Uterus (tissue), 4 donors: Measurements from ENCODE around the gene FER1L5. TPM values are rescaled to one million over a fixed set of nuclear protein-coding genes. Genes with fewer than 3 reads are reported as not detected.

Experiments
- DNase-seq, 2 donors: peaks; one replicate each; pipeline ENCODE4 v3.0.0-alpha.2; 2019 to 2020
- H3K27ac ChIP-seq, 2 donors: fragments of 200-600 bp; sonication (generic); 1 replicate in 1 of 2; 2 replicates in 1 of 2; pipeline ENCODE4 v1.5.1; 2016 to 2018
- H3K27me3 ChIP-seq, 2 donors: fragments of 200-600 bp; sonication (generic); one replicate each; pipeline ENCODE4 v1.5.1; 2018 to 2019; ENCODE audit warnings: control low read depth in 1 of 2
- H3K36me3 ChIP-seq, 2 donors: fragments of 200-600 bp; sonication (generic); one replicate each; pipeline ENCODE4 v1.5.1; 2019; ENCODE audit warnings: control low read depth in 1 of 2
- H3K4me1 ChIP-seq, 2 donors: fragments of 200-600 bp; sonication (generic); one replicate each; pipeline ENCODE4 v1.5.1; 2018 to 2019; ENCODE audit warnings: control low read depth in 1 of 2
- H3K4me3 ChIP-seq, 2 donors: fragments of 200-600 bp; sonication (generic); 1 replicate in 1 of 2; 2 replicates in 1 of 2; pipeline ENCODE4 v1.5.1; 2018 to 2019; ENCODE audit warnings: mild to moderate bottlenecking in 1 of 2
- H3K9me3 ChIP-seq, 2 donors: fragments of 200-600 bp; sonication (generic); one replicate each; pipeline ENCODE4 v1.5.1; 2019; ENCODE audit warnings: control low read depth in 1 of 2
- CTCF ChIP-seq, 4 experiments: fragments of 200-600 bp in 2 of 4; fragments of 450-650 bp in 2 of 4; sonication (generic) in 2 of 4; IDR thresholded peaks; one replicate each; pipeline ENCODE4 v1.5.1; 2016 to 2019; ENCODE audit warnings: antibody characterized with exemption in 4 of 4, mild to moderate bottlenecking in 2 of 4, moderate library complexity in 1 of 4
- POLR2A ChIP-seq, 2 donors: fragments of 450-650 bp; IDR thresholded peaks; one replicate each; pipeline ENCODE4 v1.6.1; 2016; ENCODE audit warnings: antibody characterized with exemption in 2 of 2, mild to moderate bottlenecking in 1 of 2, moderate library complexity in 1 of 2
- intact Hi-C: fragments of 100-400 bp; cut with DNase I; formaldehyde crosslinking; loops from one replicate; pipeline ENCODE4 v1.15.1; 2023; ENCODE audit warnings: low total_unique reads
- total RNA-seq, 4 donors: library from RNA; depleted of rRNA in 3 of 4; stranded (reverse); fragments of >200 nt in 3 of 4; gene quantifications; one replicate each; pipeline versions ENCODE4 v1.1.0 to v1.2.4, GENCODE V29; 2014 to 2023
- donor health status: DM: yes; HTN: yes; CAD: no.

Gene FER1L5
- total RNA-seq, 4 donors from 2014 or later = 0.40 to 1.6 TPM; not detected in 2

GRCh38 chr2:96680561-96681141 is 38.1 kb downstream of the FER1L5 start:
- Histone ChIP-seq H3K36me3 (no peaks in the 10 kb centered on the region), H3K9me3 (no peaks in the 10 kb centered on the region), H3K4me3 (no peak overlapping the region), H3K4me1 (no peaks in the 10 kb centered on the region), H3K27ac (no peak overlapping the region), H3K27me3 (no peaks in the 10 kb centered on the region)
- intact Hi-C loops = no loop called here
- TF ChIP-seq POLR2A (IDR thresholded peaks at IDR 0.05) (no peak), CTCF (IDR thresholded peaks at IDR 0.05) (no peak)
- no peak for DNase-seq

- Histone ChIP-seq H3K9me3 (no peaks in the 10 kb centered on the region), H3K4me3 (no peak overlapping the region), H3K27me3 (no peaks in the 10 kb centered on the region), H3K27ac (no peak overlapping the region), H3K4me1 (no peaks in the 10 kb centered on the region), H3K36me3 (no peaks in the 10 kb centered on the region)
- intact Hi-C loops = no loop called here
- DNase-seq = no peak
- TF ChIP-seq POLR2A (IDR thresholded peaks at IDR 0.05) (no peak), CTCF (IDR thresholded peaks at IDR 0.05) (no peak)
Observed at GRCh38 chr2:96681540-96681939, 39.0 kb downstream of the FER1L5 start.

- no peak for DNase-seq
- TF ChIP-seq POLR2A (IDR thresholded peaks at IDR 0.05) = no peak
- TF ChIP-seq CTCF (IDR thresholded peaks at IDR 0.05) = no peak
- no peak overlapping the region for H3K27ac ChIP-seq
- no peak overlapping the region for H3K4me3 ChIP-seq
- no peaks in the 10 kb centered on the region for H3K36me3 ChIP-seq
- no peaks in the 10 kb centered on the region for H3K4me1 ChIP-seq
- intact Hi-C loops = no loop called here
- no peaks in the 10 kb centered on the region for H3K9me3 ChIP-seq
- H3K27me3 ChIP-seq = no peaks in the 10 kb centered on the region
Observed at GRCh38 chr2:96683307-96683706, 40.7 kb downstream of the FER1L5 start.

GRCh38 chr2:96683972-96684820 is 41.6 kb downstream of the FER1L5 start:
- no peak overlapping the region for H3K27ac ChIP-seq
- no peaks in the 10 kb centered on the region for H3K4me1 ChIP-seq
- DNase-seq = no peak
- H3K27me3 ChIP-seq = no peaks in the 10 kb centered on the region
- no peak overlapping the region for H3K4me3 ChIP-seq
- H3K9me3 ChIP-seq = no peaks in the 10 kb centered on the region
- no peaks in the 10 kb centered on the region for H3K36me3 ChIP-seq
- TF ChIP-seq CTCF (IDR thresholded peaks at IDR 0.05) (no peak), POLR2A (IDR thresholded peaks at IDR 0.05) (no peak)
- intact Hi-C loops = no loop called here

- TF ChIP-seq POLR2A (IDR thresholded peaks at IDR 0.05) = no peak
- TF ChIP-seq CTCF (IDR thresholded peaks at IDR 0.05) = no peak
- Histone ChIP-seq H3K36me3 (no peaks in the 10 kb centered on the region), H3K4me1 (no peaks in the 10 kb centered on the region), H3K4me3 (no peak overlapping the region), H3K27me3 (no peaks in the 10 kb centered on the region), H3K27ac (no peak overlapping the region), H3K9me3 (no peaks in the 10 kb centered on the region)
- no peak for DNase-seq
- intact Hi-C loops = no loop called here
Observed at GRCh38 chr2:96684883-96685576, 42.5 kb downstream of the FER1L5 start.
